Adrenal gland (tissue), 5 donors: ENCODE results near the gene B4GALNT1.

Experiments used
- CTCF ChIP-seq, 6 experiments: fragments of 450-650 bp in 4 of 6; fragments of 200-600 bp in 2 of 6; sonication (generic) in 1 of 6; IDR thresholded peaks; 1 replicate in 5 of 6; 2 replicates in 1 of 6; pipeline versions ENCODE4 v1.5.1 to v1.8.0; 2016 to 2021; ENCODE audit warnings: antibody characterized with exemption in 6 of 6, mild to moderate bottlenecking in 2 of 6, moderate library complexity in 1 of 6
- POLR2A ChIP-seq, 2 donors: fragments of 450-650 bp; IDR thresholded peaks; one replicate each; pipeline ENCODE4 v1.6.1; 2017; ENCODE audit warnings: antibody characterized with exemption in 2 of 2, mild to moderate bottlenecking in 2 of 2, moderate library complexity in 1 of 2
- donor health status: DM: no; HTN: no; CAD: no.

GRCh38 chr12:57632958-57633840 is at the start of gene B4GALNT1:
- TF ChIP-seq CTCF (IDR thresholded peaks at IDR 0.05) (peak; percentile 65 to 91 (median 74)), POLR2A (IDR thresholded peaks at IDR 0.05) (no peak)
